Naive thymus-derived CD4-positive, alpha-beta T cell (primary cell): ENCODE measurements around the gene SLCO1A2. TPM values are rescaled to one million over a fixed set of nuclear protein-coding genes. Genes with fewer than 3 reads are reported as not detected.

ENCODE experiments used
- ATAC-seq: fragments of 150-1000 bp; cut with Tn5 transposase; 2 replicates; pipeline ENCODE4 v1.10.0; 2021; ENCODE audit warnings: mild to moderate bottlenecking, moderate library complexity
- CTCF ChIA-PET: fragments of 350-600 bp; sonication (Branson Sonifier 250); formaldehyde crosslinking; loops from one replicate; lab custom pipeline; 2021; ENCODE audit warnings: antibody characterized with exemption; lab: Charles Lee
- POLR2A ChIA-PET: fragments of 350-600 bp; sonication (Branson Sonifier 250); formaldehyde crosslinking; loops from one replicate; lab custom pipeline; 2021; ENCODE audit warnings: antibody characterized with exemption, inconsistent platforms; lab: Charles Lee
- DNase-seq, 9 donors: peaks; one replicate each; pipeline versions ENCODE4 v3.0.0 to v3.0.0-alpha.2; 2020 to 2022; ENCODE audit warnings: mixed read lengths in 1 of 9
- H3K27ac ChIP-seq: one replicate; pipeline ENCODE4 v1.7.0; 2013; ENCODE audit warnings: mild to moderate bottlenecking, low read depth, low read length, moderate library complexity
- H3K27me3 ChIP-seq, 2 donors: one replicate each; pipeline ENCODE4 v1.7.0; 2013; ENCODE audit warnings: low read length in 2 of 2, mild to moderate bottlenecking in 2 of 2, moderate library complexity in 2 of 2; ENCODE audit not compliant: control insufficient read depth in 2 of 2, insufficient read depth in 2 of 2
- H3K36me3 ChIP-seq, 3 experiments: 1 replicate in 2 of 3; 2 replicates in 1 of 3; pipeline ENCODE4 v1.7.0; 2013; ENCODE audit warnings: low read length in 3 of 3, mild to moderate bottlenecking in 3 of 3, moderate library complexity in 1 of 3; ENCODE audit not compliant: insufficient read depth in 3 of 3, control insufficient read depth in 2 of 3
- H3K4me1 ChIP-seq, 2 donors: one replicate each; pipeline ENCODE4 v1.7.0; 2013; ENCODE audit warnings: low read length in 2 of 2, mild to moderate bottlenecking in 2 of 2, moderate library complexity in 1 of 2; ENCODE audit not compliant: control insufficient read depth in 2 of 2, insufficient read depth in 2 of 2
- H3K4me3 ChIP-seq: 2 replicates; pipeline ENCODE4 v1.7.0; 2013; ENCODE audit warnings: mild to moderate bottlenecking, low read length
- H3K9me3 ChIP-seq, 3 experiments: 1 replicate in 2 of 3; 2 replicates in 1 of 3; pipeline ENCODE4 v1.7.0; 2013; ENCODE audit warnings: low read length in 3 of 3; ENCODE audit not compliant: control insufficient read depth in 2 of 3
- H3K27ac Mint-ChIP-seq, 9 donors: one replicate each; pipeline ENCODE4 v1.8.0; 2020 to 2022; ENCODE audit warnings: mixed read lengths in 9 of 9, mild to moderate bottlenecking in 8 of 9, moderate library complexity in 5 of 9, inconsistent platforms in 2 of 9
- H3K27me3 Mint-ChIP-seq, 5 donors: one replicate each; pipeline ENCODE4 v1.8.0; 2021 to 2022; ENCODE audit warnings: mixed read lengths in 5 of 5, mild to moderate bottlenecking in 1 of 5
- H3K36me3 Mint-ChIP-seq, 5 donors: one replicate each; pipeline ENCODE4 v1.8.0; 2020 to 2022; ENCODE audit warnings: mixed read lengths in 5 of 5, mild to moderate bottlenecking in 3 of 5, inconsistent platforms in 1 of 5
- H3K4me1 Mint-ChIP-seq, 7 donors: one replicate each; pipeline ENCODE4 v1.8.0; 2020 to 2022; ENCODE audit warnings: mixed read lengths in 7 of 7, mild to moderate bottlenecking in 3 of 7, inconsistent platforms in 1 of 7
- H3K4me3 Mint-ChIP-seq, 10 donors: one replicate each; pipeline ENCODE4 v1.8.0; 2020 to 2022; ENCODE audit warnings: mild to moderate bottlenecking in 10 of 10, mixed read lengths in 10 of 10, moderate library complexity in 6 of 10, inconsistent platforms in 2 of 10
- H3K9me3 Mint-ChIP-seq, 11 donors: one replicate each; pipeline ENCODE4 v1.8.0; 2020 to 2022; ENCODE audit warnings: mixed read lengths in 11 of 11, mild to moderate bottlenecking in 4 of 11, inconsistent platforms in 1 of 11, moderate library complexity in 1 of 11
- intact Hi-C, 2 donors: fragments of 100-400 bp; cut with micrococcal nuclease; formaldehyde crosslinking; loops; one replicate each; pipeline ENCODE4 v1.15.1; 2023
- polyA plus RNA-seq, 2 donors: library from polyadenylated mRNA; unstranded; fragments of 300-500 nt; fragmentation: Illumina TruSeq; gene quantifications; one replicate each; pipeline ENCODE4 v1.2.3, GENCODE V29; 2021
- total RNA-seq, 6 experiments: library from RNA in 5 of 6; stranded (reverse) in 5 of 6; gene quantifications; 1 replicate in 5 of 6; 2 replicates in 1 of 6; pipeline ENCODE4 v1.2.3 and lab custom pipeline; 2021 to 2026

Gene SLCO1A2
- total and polyA plus RNA-seq, 7 experiments from 2014 or later: 0.27 TPM; not detected in 6

- CTCF ChIA-PET: no interaction called here
- H3K4me3 Mint-ChIP-seq: no peak overlapping the region
Measured at GRCh38 chr12:21239866-21240265, 94.9 kb downstream of the SLCO1A2 start.

GRCh38 chr12:21234395-21234794 lies 100.3 kb downstream of the SLCO1A2 start:
- POLR2A ChIA-PET: no interaction called here

More at GRCh38 chr12:21239866-21240265, 94.9 kb downstream of the SLCO1A2 start:
- ATAC-seq: no peak
- no peak overlapping the region for H3K4me3 ChIP-seq
- DNase-seq: no peak
- Mint-ChIP-seq H3K36me3 (no peaks in the 10 kb centered on the region), H3K27ac (no peak overlapping the region), H3K27me3 (peaks cover 2 to 18% (median 16%) of the 10 kb centered on the region in 5 donors), H3K4me1 (no peaks in the 10 kb centered on the region), H3K9me3 (no peaks in the 10 kb centered on the region)
- H3K27ac ChIP-seq: no peak overlapping the region
- POLR2A ChIA-PET: no interaction called here
- H3K27me3 ChIP-seq: no peaks in the 10 kb centered on the region
- no peaks in the 10 kb centered on the region for H3K9me3 ChIP-seq
- no peaks in the 10 kb centered on the region for H3K4me1 ChIP-seq
- intact Hi-C loops: no loop called here
- H3K36me3 ChIP-seq: no peaks in the 10 kb centered on the region

GRCh38 chr12:21223930-21224329 lies 110.8 kb downstream of the SLCO1A2 start:
- Histone ChIP-seq H3K4me3 (no peak overlapping the region), H3K27ac (no peak overlapping the region), H3K36me3 (no peaks in the 10 kb centered on the region), H3K4me1 (no peaks in the 10 kb centered on the region), H3K9me3 (no peaks in the 10 kb centered on the region), H3K27me3 (no peaks in the 10 kb centered on the region)
- Mint-ChIP-seq H3K4me3 (no peak overlapping the region), H3K27ac (no peak overlapping the region), H3K27me3 (no peaks in the 10 kb centered on the region), H3K4me1 (no peaks in the 10 kb centered on the region), H3K9me3 (peaks cover 0 to 2% (median 0%) of the 10 kb centered on the region in 11 donors), H3K36me3 (no peaks in the 10 kb centered on the region)
- POLR2A ChIA-PET: no interaction called here
- ATAC-seq (no peak), DNase-seq (no peak)
- intact Hi-C loops: no loop called here
- CTCF ChIA-PET: no interaction called here

More at GRCh38 chr12:21234395-21234794, 100.3 kb downstream of the SLCO1A2 start:
- peaks cover 0 to 11% (median 0%) of the 10 kb centered on the region in 5 donors for H3K27me3 Mint-ChIP-seq
- ATAC-seq (no peak), DNase-seq (no peak)
- CTCF ChIA-PET: no interaction called here
- no peaks in the 10 kb centered on the region for H3K27me3 ChIP-seq
- no peaks in the 10 kb centered on the region for H3K4me1 ChIP-seq
- H3K9me3 Mint-ChIP-seq: no peaks in the 10 kb centered on the region
- no peaks in the 10 kb centered on the region for H3K9me3 ChIP-seq
- H3K27ac Mint-ChIP-seq: no peak overlapping the region
- H3K4me1 Mint-ChIP-seq: peaks cover 0 to 1% (median 0%) of the 10 kb centered on the region in 7 donors
- H3K4me3 ChIP-seq: no peak overlapping the region
- no peak overlapping the region for H3K4me3 Mint-ChIP-seq
- no peaks in the 10 kb centered on the region for H3K36me3 Mint-ChIP-seq
- H3K36me3 ChIP-seq: no peaks in the 10 kb centered on the region
- no peak overlapping the region for H3K27ac ChIP-seq
- intact Hi-C loops: no loop called here

GRCh38 chr12:21221778-21222177 lies 112.9 kb downstream of the SLCO1A2 start:
- Histone ChIP-seq H3K36me3 (no peaks in the 10 kb centered on the region), H3K27me3 (no peaks in the 10 kb centered on the region), H3K4me1 (no peaks in the 10 kb centered on the region), H3K9me3 (no peaks in the 10 kb centered on the region), H3K4me3 (no peak overlapping the region), H3K27ac (no peak overlapping the region)
- Mint-ChIP-seq H3K9me3 (peaks cover 0 to 2% (median 0%) of the 10 kb centered on the region in 11 donors), H3K4me3 (no peak overlapping the region), H3K27ac (no peak overlapping the region), H3K36me3 (no peaks in the 10 kb centered on the region), H3K4me1 (no peaks in the 10 kb centered on the region), H3K27me3 (peaks cover 0 to 6% (median 0%) of the 10 kb centered on the region in 5 donors)
- ChIA-PET CTCF (interaction anchor here (0.6 kb wide), 1 partner anchor 25 kb away, joined by 3 read pairs; no protein-coding TSS in a partner anchor), POLR2A (no interaction called here)
- ATAC-seq (no peak), DNase-seq (no peak)
- intact Hi-C loops: no loop called here

- ChIA-PET POLR2A (no interaction called here), CTCF (no interaction called here)
- intact Hi-C loops: no loop called here
- Histone ChIP-seq H3K27ac (no peak overlapping the region), H3K27me3 (no peaks in the 10 kb centered on the region), H3K4me1 (no peaks in the 10 kb centered on the region), H3K36me3 (no peaks in the 10 kb centered on the region), H3K4me3 (no peak overlapping the region), H3K9me3 (no peaks in the 10 kb centered on the region)
- no peak for DNase-seq
- H3K36me3 Mint-ChIP-seq: no peaks in the 10 kb centered on the region
- H3K27ac Mint-ChIP-seq: no peak overlapping the region
- no peaks in the 10 kb centered on the region for H3K4me1 Mint-ChIP-seq
- no peak overlapping the region for H3K4me3 Mint-ChIP-seq
- H3K27me3 Mint-ChIP-seq: peaks cover 0 to 6% (median 0%) of the 10 kb centered on the region in 5 donors
- no peak for ATAC-seq
- peaks cover 0 to 2% (median 0%) of the 10 kb centered on the region in 11 donors for H3K9me3 Mint-ChIP-seq
Measured at GRCh38 chr12:21221072-21221471, 113.6 kb downstream of the SLCO1A2 start.

- Mint-ChIP-seq H3K4me3 (no peak overlapping the region), H3K27ac (no peak overlapping the region), H3K27me3 (peaks cover 0 to 6% (median 0%) of the 10 kb centered on the region in 5 donors), H3K9me3 (peaks cover 0 to 5% (median 0%) of the 10 kb centered on the region in 11 donors), H3K4me1 (no peaks in the 10 kb centered on the region), H3K36me3 (no peaks in the 10 kb centered on the region)
- Histone ChIP-seq H3K4me3 (no peak overlapping the region), H3K36me3 (no peaks in the 10 kb centered on the region), H3K9me3 (no peaks in the 10 kb centered on the region), H3K4me1 (no peaks in the 10 kb centered on the region), H3K27ac (no peak overlapping the region), H3K27me3 (no peaks in the 10 kb centered on the region)
- ChIA-PET CTCF (no interaction called here), POLR2A (no interaction called here)
- ATAC-seq (no peak), DNase-seq (no peak)
- intact Hi-C loops: no loop called here
Measured at GRCh38 chr12:21220266-21220665, 114.5 kb downstream of the SLCO1A2 start.

GRCh38 chr12:21219206-21219605 lies 115.5 kb downstream of the SLCO1A2 start:
- H3K36me3 ChIP-seq: no peaks in the 10 kb centered on the region
- intact Hi-C loops: no loop called here
- no peak overlapping the region for H3K27ac ChIP-seq
- Mint-ChIP-seq H3K36me3 (no peaks in the 10 kb centered on the region), H3K27me3 (peaks cover 0 to 10% (median 5%) of the 10 kb centered on the region in 5 donors), H3K9me3 (peaks cover 0 to 10% (median 3%) of the 10 kb centered on the region in 11 donors), H3K27ac (no peak overlapping the region), H3K4me1 (no peaks in the 10 kb centered on the region), H3K4me3 (no peak overlapping the region)
- H3K27me3 ChIP-seq: no peaks in the 10 kb centered on the region
- POLR2A ChIA-PET: no interaction called here
- DNase-seq (no peak), ATAC-seq (no peak)
- H3K9me3 ChIP-seq: no peaks in the 10 kb centered on the region
- no peaks in the 10 kb centered on the region for H3K4me1 ChIP-seq
- CTCF ChIA-PET: no interaction called here
- H3K4me3 ChIP-seq: no peak overlapping the region
